Sciatic nerve (tissue), 2 donors: ENCODE data around the gene C5orf34. TPM values are rescaled to one million over a fixed set of nuclear protein-coding genes. Genes with fewer than 3 reads are reported as not detected.
A peak's percentile ranks its signal among the peaks of the same experiment; 100 is the strongest.
"Not testable (repeated sequence)": the region's sequence is repeated elsewhere in the genome, so short reads cannot be mapped to it uniquely, and the experiment has no call there.

Experiments
- ATAC-seq: fragments of 200-7000 bp; cut with Tn5 transposase; one replicate; pipeline ENCODE4 v1.9.1; 2020; ENCODE audit warnings: mild to moderate bottlenecking, moderate library complexity
- DNase-seq: peaks from one replicate; pipeline ENCODE4 v3.0.0-alpha.2; 2020; ENCODE audit warnings: low spot score
- intact Hi-C: fragments of 100-400 bp; cut with DNase I; formaldehyde crosslinking; loops from one replicate; pipeline ENCODE4 v1.14.2; 2022
- total RNA-seq: library from RNA; stranded (reverse); fragmentation: NEBNext Ultra II Directional; extraction: Animal tissue kit (Norgen Biotek cat#: 25700); gene quantifications from one replicate; pipeline ENCODE4 v1.2.1, GENCODE V29; 2021
- donor health status: DM: no; HTN: no; CAD: no.
- donor health status: DM: no; HTN: no; CAD: no.

C5orf34 gene
- total RNA-seq, 1 donor from 2014 or later, result 1.5 TPM

DNA sequence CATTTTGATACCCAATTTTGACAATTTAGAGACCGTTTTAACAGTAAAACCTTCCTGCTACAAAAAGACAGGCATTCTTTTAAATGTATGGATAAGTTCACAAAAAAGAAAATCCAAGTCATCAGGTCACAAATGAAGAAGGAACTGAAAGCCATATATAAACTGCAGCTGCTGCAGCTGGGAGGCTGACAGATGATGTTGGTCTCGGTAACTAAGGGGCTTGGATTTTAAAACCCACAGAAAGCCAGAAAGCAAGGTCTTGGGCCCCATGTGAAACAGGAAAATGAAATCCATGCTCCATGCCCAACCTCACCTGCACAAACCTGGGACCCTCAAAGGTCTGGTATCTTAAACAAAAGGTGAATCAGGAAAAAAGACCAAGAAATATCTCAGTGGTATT is 15.7 kb upstream of the C5orf34 start:
- ATAC-seq (no peak), DNase-seq (no peak)
- intact Hi-C loops, result no loop called here

GRCh38 chr5:43523662-43524072 is 8.7 kb upstream of the C5orf34 start:
- intact Hi-C loops, result no loop called here
- ATAC-seq, result no peak
- no peak for DNase-seq

DNA sequence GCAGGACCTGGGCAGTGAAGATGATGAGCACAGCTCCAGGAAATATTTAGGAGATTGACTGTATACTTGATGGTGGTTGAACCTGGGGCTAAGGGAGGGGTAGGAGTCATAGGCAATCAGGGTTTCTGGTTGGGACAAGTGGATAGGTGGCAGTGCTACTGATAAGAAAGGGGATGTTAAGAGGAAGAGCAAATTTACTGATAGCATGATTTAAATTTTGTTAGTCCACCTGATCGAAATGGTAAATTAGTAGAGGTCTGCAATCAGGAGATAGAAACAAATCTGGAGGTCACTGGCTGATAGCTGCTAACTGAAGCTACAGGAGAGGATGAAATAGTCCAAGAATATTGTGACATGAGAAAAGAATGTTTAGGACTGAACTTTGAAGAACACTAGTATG is 5.7 kb upstream of the C5orf34 start:
- no peak for DNase-seq
- intact Hi-C loops, result no loop called here
- no peak for ATAC-seq

- ATAC-seq (no peak), DNase-seq (no peak)
- intact Hi-C loops, result no loop called here
Observed at GRCh38 chr5:43515678-43516048, 715 bp upstream of the C5orf34 start.

DNA sequence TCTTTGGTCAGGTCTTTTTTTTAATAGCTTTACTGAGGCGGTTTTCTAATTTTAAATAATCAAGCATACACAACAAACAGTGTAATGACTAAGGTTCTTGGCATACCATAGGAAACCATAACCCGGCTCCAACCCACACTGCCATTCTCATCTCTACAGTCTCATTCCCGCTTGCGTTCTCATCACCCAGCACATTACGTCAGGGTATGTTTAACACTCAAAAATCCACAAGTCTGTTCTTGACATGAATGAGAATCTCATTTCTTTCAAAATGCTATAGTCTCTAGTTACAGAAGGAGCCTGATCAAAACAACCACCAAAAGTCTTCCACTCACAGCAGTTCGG is 505 bp downstream of the C5orf34 start:
- intact Hi-C loops, result no loop called here
- ATAC-seq, result peak; percentile 12
- no peak for DNase-seq

- DNase-seq (no peak), ATAC-seq (no peak)
- intact Hi-C loops, result no loop called here
Observed at GRCh38 chr5:43514025-43514424, 923 bp downstream of the C5orf34 start.

DNA sequence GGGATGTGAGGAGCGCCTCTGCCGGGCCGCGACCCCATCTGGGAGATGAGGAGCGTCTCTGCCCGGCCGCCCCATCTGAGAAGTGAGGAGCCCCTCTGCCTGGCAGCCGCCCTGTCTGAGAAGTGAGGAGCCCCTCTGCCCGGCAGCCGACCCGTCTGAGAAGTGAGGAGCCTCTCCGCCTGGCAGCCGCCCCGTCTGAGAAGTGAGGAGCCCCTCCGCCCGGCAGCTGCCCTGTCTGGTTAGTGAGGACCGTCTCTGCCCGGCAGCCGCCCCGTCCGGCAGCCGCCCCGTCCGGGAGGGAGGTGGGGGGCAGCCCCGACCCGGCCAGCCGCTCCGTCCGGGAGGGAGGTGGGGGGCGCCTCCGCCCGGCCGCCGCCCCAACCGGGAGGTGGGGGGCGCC is 3.9 kb downstream of the C5orf34 start:
- DNase-seq, ATAC-seq, intact Hi-C loops: not testable (repeated sequence)

GRCh38 chr5:43498581-43498980 is 16.4 kb downstream of the C5orf34 start:
- no peak for ATAC-seq
- no peak for DNase-seq
- intact Hi-C loops, result no loop called here

DNA sequence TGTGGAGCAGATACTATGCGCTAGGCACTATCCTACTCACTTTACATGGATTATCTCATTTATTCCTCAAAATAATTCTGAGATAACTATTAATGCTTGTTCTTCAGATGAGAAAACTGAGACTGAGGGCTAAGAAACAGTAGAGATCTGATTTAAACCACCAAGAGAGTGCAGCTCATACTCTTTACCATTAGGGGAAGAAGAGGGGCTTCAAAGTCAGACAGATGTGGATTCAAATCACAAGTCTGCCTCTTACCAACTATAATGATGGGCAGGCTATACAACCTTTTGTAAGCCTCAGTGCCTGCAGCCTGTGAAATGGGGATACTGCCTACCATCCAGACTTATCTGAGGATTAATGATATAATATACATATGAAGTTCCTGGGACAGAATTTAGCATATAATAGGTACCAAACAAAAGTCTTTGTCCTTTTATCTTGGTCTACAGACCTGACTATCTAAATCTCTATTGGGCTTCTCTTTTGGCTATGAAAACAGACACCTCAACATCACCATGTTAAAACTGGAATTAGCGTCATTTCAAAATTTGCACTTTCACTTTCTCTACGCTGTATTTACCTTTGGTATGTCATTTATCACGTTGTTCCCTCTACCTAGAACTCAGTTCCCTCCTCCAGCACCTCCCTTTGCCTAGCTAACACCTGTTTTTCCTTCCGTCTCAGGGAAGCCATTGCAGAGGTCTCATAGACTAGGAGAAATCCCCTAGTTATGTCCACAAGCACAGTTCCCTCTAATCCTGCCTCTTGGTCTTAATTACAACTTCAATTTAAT is 17.4 kb downstream of the C5orf34 start:
- ATAC-seq, result no peak
- intact Hi-C loops, result no loop called here
- DNase-seq, result no peak

DNA sequence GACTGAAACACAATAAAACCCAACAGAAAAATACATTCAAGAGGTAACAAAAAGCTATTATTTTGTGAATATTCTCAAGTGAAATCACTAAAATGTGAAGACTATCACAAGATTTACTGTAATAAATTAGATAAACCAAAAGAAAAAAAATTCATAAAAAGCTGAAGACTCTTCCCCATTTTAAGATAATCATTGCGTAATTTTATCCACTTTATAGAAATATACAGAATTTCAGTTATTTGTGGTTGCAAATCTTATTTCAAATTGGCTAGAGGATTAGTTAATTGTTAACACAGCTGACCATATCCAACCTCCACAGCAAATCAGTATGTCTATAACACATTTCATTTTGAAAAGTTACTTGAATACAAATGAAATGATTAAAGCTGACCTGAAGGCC is 23.6 kb downstream of the C5orf34 start:
- intact Hi-C loops, result no loop called here
- ATAC-seq (no peak), DNase-seq (no peak)

GRCh38 chr5:43486353-43486752 is 28.6 kb downstream of the C5orf34 start:
- ATAC-seq, result no peak
- DNase-seq, result no peak
- intact Hi-C loops, result no loop called here

- intact Hi-C loops, result no loop called here
- DNase-seq, result no peak
Observed at GRCh38 chr5:43485406-43485805, 29.5 kb downstream of the C5orf34 start.

GRCh38 chr5:43484106-43484849 is 30.7 kb downstream of the C5orf34 start:
- DNase-seq (peak; percentile 85), ATAC-seq (peak; percentile 88)
- intact Hi-C loops, result no loop called here

More at GRCh38 chr5:43485406-43485805, 29.5 kb downstream of the C5orf34 start:
- ATAC-seq, result no peak

- ATAC-seq (peak; percentile 99), DNase-seq (peak; percentile 96)
- intact Hi-C loops, result no loop called here
Observed at GRCh38 chr5:43483298-43484105, 31.4 kb downstream of the C5orf34 start, which contains the start of gene TMEM267. Gene TMEM267, minus strand, starts transcription at chr5:43483865. Its CDS starts 29,896 bp downstream, at chr5:43453969.

- intact Hi-C loops, result no loop called here
Observed at GRCh38 chr5:43482490-43483297, 32.3 kb downstream of the C5orf34 start.

GRCh38 chr5:43469671-43470391 is 45.1 kb downstream of the C5orf34 start:
- intact Hi-C loops, result no loop called here
- DNase-seq (no peak), ATAC-seq (no peak)

More at GRCh38 chr5:43482490-43483297, 32.3 kb downstream of the C5orf34 start:
- no peak for DNase-seq
- ATAC-seq, result no peak

GRCh38 chr5:43467100-43467499 is 47.8 kb downstream of the C5orf34 start:
- no peak for DNase-seq
- intact Hi-C loops, result no loop called here
- no peak for ATAC-seq

- DNase-seq, ATAC-seq, intact Hi-C loops: not testable (repeated sequence)
Observed at GRCh38 chr5:43465455-43465854, 49.5 kb downstream of the C5orf34 start.
